CD4-positive, alpha-beta T cell treated with Interleukin-4 for 1 hour (primary cell): ENCODE measurements around the gene EXOC4.

ENCODE experiments used
- DNase-seq, 2 donors: peaks; one replicate each; pipeline ENCODE4 v3.0.0-alpha.2; 2020 to 2022

EXOC4 gene

DNA sequence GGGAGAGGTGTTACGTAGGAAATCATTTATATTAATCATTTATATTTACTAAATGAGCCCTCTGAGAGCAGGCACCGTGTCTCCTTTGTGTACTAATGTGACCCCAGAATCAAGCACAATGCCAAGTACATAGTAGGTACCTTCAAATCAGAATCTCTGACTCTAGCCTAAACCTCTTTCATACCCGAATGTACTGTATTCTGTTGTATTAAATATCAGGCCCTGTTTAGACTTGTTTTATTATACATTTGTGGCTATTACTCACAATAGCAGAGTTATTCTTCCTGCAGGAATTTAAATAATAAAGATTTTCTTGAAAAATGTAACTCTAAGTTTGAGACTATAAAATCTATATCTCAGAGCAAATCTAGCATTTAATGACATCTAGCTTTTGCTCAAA, 297.3 kb downstream of the EXOC4 start:
- no peak for DNase-seq

DNA sequence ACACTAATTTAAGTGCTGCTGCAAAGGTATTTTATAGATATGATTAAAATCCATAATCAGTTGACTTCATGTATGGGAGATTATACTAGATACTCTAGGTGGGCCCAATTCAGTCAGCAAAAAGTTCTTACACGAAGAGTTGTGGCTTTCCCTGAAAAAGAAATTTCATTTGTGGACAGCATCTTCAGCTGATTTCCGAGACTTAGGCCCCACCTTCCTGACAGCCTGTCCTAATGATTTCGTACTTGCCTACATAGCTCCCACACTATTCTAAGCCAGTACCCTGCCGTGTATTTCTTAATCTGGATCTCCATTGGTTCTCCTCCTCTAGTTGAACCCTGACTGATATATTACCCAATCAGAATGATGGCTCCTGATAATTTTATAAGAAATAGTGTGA, 297.9 kb downstream of the EXOC4 start:
- DNase-seq, result no peak

DNA sequence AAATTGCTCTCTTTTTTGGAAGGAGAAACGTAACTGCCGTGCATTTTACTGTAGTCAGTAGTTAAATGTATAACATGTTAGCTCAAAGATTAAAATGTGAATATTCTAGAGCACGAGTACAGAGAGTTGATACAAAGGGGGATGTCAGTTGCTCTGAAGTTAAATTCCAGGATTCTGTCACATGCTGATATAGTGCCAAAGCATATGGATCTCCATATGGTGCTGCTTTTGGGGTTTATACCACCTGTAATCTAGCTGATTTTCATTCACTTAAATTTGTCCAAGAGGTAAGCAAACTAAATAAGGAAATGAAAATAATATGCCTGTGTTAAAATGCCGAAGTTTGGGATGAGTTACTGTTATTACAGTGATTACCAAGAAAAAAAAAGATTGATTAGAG, 298.6 kb downstream of the EXOC4 start:
- no peak for DNase-seq

DNA sequence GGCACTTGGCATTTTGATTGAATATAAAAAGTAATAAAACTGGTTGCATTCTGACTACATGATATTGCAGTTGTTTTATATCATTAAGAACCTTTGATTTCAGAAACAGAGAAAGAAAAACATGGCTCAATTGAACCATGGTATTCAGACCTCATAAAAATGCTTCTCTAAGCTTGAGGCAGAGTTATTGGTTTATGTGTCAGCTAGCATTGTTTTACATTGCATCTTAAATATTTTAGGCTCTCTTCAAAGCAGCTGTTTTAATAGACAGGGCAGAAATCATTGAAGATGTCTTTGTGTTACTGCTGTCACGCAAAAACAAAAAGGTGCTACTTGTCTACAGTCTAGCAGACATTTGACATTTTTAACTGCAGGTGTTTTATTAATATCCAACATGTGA, 299.2 kb downstream of the EXOC4 start:
- no peak for DNase-seq

DNA sequence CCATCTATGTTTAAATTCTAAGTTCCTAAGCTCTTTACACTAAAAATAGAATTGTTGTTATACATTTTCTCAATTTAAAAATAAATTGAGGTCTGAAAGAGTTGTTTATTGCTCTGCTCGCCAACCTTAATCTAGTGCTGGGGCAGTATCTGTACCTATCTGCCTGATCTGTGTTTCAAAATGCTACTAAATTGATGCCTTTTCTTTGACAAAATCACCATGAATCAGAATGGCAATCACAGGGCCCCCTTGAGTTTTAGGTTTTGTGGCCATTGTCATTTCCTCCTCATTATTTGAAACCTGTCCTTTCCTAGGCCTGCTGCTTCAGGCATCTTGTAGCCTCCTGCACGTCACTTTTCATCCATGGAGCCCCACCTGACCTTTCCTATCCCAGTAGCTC, 301.5 kb downstream of the EXOC4 start:
- DNase-seq, result no peak

DNA sequence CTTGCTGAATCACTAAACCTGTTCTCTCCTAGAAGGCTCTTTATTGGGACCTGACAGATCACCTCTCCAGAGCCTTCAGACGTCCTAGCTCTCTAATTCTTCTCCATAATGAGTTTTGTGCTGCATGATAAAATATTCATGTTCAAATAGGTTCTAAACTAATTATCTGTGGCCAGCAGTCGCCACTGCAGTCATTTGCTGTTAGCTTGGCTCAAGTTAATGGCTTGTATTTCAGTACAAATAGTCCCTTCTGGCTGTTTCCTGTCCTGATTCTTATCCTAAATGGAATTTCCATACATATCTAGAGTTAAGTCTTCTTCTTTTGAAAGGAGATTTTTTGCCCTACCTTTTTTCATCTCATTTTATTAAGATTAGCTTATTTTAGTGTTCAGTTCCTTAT, 303.2 kb downstream of the EXOC4 start:
- no peak for DNase-seq

DNA sequence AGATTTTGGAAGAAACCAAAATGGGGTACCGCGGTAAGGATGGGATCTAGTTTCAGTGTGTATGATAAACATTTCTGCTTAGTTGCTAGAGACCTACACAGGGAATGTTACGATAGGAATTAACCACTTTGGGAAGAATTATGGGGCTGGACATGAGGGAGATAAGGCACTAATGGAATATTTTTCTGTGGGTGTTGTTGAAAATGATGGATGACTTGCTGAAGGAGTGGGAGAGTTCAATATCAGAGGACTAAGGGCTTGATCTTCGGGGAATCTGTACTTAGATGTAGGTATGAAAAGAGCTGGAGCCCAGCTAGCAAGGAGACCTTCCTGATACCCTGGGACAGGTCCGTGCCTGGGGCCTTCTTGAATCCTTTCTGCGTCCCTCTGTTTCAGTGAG, 303.7 kb downstream of the EXOC4 start:
- DNase-seq, result no peak

DNA sequence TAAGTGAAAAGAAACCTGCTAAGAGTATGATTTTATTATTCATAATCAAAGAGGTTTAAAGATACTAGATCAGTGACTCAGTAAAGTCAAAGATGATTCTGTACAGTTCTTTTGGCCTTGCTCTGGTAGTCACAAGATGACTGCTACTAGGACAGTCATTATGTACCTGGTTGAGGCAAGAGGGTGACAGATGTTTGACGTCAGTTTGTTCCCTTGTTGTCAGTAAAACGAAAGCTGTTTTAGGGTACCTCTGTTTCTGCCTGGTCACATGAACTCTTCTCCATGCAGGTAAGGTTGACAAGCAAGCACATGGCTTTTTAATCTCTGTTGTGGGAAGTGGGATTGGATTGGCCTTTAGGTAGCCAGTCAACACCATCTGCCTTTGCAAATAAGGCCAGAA, 308.0 kb downstream of the EXOC4 start:
- no peak for DNase-seq

DNA sequence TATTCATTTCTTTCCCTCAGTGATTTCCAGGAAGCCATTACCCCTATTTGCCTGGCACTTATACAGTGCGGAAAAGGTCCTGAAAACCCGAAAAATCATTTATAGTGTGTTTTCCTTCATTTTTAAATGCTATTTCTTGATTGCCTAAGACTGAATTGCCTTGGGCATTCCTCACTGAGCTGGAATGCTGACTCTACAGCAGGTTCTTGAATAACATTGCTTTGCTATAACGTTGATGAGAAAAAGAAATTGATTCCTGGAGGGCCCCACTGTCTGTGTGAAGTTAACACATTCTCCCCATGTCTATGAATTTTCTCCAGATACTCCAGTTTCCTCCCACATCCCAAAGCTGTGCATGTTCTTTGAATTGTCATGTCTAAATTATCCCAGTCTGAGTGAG, 308.5 kb downstream of the EXOC4 start:
- DNase-seq, result no peak

DNA sequence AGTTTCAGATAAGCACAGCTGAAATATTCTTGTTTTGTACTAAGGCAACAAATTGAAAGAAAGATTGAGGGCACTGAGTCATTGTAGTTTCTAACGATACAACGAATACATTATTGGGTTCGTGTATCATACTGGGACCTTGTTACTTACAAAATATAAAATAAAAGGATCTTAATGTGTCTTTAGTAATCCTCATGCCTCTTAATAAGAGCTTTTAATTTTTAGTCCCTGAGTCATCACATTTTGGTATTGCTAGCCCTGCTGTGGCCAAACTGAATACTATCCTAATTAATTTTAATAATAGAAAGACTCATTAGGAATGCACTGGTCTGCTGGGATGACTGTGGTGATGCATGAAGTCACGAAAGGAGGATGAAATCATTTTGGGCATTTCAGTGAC, 309.7 kb downstream of the EXOC4 start:
- DNase-seq, result no peak

DNA sequence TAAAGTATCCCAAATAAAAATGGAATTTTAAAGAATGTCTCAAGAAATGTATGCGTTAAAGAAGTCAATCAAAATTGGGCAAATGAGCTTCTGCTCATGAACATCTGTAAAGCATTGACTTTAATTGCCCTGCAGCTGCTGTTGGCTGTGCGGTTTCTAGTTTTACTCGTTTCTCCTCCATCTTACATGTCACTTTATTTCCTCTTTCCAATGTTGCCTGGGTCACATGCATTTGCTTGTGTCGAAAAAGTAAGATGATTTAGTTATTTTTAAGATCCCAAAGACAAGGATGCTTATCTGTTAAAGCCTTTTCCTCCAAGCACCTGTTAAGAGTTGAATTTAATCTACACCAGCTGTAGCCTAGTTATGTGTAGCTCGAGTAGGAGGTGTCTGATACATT, 310.4 kb downstream of the EXOC4 start:
- DNase-seq, result no peak

DNA sequence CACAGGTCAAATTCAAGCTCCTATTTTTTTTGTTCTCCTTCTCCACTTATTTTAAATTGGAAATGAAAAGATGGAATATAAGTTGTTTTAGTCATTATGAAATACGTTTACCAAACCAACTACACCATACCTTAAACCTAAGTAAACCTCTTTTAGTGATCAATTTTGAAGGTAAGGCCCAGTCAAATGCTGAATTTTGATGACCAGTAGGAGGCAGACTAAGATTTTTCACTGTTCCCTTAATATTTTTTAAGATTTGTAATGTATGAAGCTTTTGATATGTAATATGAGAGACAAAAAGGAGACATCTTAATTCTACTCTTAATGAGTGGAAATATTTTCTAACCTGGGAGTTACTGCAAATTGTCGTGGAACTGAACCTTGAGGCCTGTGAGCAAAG, 311.6 kb downstream of the EXOC4 start:
- no peak for DNase-seq

DNA sequence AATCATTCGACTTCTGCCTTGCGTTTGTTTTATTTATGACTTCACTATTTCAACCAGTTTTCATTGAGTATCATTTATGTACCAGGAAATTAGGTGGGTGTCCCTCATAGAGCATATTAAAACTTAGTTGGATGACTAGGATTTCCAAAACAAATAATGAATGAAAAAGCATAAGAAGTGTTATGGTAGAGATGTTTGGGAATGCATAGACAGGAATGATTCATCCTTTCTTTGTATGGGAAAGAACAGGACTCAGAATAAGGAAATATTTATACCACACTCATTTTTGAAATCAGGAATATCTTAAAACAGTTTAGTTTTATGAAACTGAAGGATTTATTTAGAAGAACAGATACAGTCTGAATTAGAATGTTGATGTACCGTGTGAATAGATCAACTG, 315.7 kb downstream of the EXOC4 start:
- no peak for DNase-seq

DNA sequence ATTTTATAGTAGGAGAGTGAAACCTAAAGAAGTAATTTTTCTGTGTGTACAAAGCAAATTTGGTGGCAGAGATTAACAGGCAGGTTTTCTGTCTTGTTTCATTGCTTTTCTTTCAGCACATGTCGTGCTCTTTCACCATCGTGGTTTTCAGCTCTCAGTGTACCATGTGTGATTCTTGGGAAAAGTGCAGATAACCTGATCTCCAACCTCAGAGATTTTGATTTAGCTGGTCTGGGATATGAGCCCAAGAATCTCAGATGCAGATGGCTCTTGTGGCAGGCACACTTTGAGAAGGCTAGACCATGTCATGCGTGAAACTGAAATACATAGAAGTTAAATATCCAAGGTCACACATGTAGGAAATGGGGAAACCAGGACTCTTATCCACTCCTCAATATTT, 317.4 kb downstream of the EXOC4 start:
- no peak for DNase-seq

DNA sequence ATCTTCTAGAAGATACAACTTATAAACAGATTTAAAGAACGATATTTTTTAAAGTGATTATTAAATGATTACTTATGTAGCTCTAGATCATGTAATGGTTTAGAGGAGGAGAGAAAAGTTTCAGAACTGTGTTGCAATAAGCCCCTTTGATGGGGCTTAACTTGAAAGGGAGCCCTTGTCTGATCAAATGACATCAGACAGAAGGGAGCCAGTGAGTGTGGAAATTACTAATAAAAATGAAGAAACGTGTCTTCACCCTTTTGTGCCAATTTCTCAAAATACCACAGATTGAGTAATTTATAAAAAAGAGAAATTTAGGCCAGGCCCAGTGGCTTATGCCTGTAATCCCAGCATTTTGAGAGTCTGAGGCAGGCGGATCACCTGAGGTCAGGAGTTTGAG, 318.2 kb downstream of the EXOC4 start:
- DNase-seq, result no peak

DNA sequence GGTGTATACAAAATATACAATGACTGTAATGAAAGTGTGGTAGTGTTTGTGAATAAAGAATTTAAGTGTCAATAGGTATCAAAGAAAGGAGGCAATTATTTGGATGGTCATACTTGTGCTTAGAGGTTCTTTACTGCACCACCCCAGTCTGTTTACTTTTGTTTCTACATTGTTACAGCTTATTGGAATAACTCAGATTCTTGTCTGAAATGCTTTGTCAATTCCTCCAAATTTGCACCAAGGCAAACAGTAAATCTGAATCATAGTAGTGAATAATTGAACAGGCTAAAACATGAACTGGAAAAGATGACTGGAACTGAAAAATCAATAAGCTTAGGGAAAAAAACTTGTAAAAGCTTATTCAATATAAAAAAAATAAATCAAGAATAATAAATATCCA, 319.2 kb downstream of the EXOC4 start:
- DNase-seq, result no peak

DNA sequence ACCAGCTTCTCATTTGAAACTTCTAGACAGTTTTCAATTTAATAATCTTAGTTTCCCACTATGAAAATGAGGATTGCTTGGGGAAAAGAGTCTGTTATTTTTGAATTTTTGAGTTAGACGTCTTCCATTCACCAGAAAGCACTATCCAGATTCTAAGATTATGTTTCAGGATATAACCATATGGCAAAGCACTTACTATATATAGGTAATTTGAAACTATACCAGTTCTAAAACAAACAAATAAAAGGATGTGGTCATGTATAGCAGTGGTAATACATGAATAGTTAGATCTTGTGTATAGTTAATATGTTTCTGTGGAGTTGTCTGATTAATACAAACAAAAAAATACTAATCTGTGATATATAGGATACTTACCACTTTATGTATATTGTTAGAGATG, 320.0 kb downstream of the EXOC4 start:
- no peak for DNase-seq

DNA sequence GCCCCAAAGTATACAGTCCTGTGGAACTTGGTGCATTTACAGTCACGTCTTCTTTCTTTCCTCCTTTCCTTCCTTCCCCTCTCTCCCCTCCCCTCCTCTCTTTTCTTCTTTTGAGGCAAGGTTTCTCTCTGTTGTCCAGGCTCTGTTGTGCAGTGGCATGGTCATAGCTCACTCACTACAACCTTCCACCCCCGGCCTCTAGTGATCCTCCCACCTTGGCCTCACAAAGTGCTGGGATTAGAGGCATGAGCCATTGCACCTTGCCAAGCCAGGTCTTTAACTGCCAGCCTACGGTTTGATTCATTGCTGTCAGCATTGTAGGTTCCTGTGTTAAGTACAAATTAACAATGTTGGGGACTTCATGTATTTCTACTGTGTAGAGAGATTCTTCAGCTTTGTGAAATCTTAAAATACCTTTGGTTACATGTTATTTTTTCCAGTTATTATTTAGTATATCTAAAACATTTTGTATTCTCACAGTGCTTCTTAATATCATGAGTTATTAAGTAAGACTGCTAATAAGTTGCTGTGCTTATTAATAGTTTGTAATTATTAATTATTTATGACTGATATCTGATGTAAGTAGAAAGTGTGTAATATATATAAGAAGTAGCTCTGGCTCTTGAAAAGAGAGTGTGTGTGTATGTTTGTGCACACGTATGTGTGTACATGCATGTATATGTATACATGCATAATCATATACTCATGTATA, 320.8 kb downstream of the EXOC4 start:
- no peak for DNase-seq

DNA sequence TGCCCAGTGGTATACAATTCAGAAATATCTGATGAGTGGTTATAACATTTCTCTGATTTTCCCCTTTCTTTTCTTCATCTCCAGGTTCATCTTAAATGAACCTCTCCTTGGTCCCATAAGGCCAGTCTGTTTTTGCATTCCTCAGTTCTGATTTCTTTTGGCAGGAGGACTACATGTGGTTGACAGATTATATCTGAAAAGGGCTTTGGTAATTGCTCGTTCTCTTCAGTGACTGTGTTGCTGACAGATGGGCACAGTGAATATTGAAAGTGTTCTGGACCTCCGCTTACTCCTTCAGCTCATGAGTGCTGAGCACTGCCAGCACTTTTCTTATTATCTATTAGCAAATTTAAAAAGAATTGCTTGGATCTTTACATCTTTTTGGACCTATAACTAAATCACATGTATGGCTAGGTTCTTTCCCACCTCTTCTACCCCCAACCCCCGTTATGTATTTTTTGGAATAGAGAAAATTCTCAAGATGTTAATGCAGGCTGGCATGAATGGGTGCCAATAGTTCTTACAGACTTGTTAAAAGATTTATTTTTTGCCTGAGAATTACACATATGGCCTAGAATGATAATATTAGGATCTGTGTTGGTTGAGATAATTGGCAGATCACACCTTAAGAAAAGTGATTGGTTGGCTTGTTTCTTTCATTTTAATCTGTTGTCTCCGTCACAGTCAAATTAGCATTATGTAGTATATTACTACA, 323.0 kb downstream of the EXOC4 start:
- no peak for DNase-seq

DNA sequence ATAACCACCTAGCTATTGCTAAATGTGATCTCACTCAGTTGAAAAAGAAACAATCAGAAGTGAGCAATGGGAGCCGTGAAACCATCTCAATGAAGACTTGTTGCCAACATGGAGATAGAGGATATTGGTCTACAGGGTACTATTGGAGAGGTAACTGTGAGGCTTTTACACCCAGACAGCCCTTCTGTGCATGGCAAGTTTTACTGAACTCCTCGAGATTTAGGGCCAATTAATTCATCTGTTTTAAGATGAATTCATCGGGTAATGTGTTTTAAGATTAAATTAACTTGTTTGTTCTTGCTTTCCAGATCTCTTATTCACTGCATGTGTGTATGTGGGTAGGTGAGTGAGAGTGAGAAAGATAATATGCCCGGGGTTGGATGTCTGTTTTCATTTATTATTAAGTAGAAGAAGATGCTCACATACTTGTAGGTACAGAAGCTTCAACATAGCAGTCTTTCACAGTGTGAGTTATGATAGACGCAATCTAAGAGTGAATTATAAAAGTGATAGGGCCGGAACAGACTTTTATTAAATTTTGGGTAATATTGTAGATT, 323.8 kb downstream of the EXOC4 start:
- DNase-seq, result no peak

DNA sequence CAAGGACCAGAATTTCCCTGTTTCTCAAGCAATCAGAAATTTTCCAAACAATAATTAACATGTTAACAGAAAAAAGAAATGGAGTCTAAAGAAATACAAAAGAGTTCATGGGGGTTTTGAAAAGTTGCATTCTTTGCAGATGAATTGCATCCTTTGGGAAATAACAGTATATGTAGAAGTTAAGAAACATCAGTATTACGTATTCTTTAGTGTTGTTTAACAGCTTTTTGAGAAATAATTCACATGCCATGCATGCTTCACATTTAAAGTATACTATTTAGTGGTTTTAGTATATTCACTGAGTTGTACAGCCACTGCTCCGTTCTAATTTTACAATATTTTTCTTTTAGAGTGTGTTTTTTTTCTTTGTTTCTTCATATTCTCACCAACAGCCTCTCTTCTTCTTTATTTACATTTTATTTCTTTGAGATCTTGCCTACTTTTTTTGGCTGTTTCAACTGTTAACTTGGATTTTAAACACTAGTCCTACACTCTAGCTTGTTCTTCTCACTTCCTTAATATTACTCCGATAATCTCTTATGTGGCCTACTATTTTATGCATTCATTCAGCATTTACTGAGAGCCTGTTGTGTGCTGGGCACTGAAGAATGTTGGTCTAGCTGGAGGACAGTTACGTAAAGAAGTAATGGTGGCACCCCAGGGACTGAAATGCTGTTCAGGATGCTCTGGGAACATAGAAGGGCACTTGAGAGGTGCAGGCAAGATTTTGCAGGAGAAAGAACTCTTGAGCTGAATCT, 330.1 kb downstream of the EXOC4 start:
- DNase-seq, result no peak

DNA sequence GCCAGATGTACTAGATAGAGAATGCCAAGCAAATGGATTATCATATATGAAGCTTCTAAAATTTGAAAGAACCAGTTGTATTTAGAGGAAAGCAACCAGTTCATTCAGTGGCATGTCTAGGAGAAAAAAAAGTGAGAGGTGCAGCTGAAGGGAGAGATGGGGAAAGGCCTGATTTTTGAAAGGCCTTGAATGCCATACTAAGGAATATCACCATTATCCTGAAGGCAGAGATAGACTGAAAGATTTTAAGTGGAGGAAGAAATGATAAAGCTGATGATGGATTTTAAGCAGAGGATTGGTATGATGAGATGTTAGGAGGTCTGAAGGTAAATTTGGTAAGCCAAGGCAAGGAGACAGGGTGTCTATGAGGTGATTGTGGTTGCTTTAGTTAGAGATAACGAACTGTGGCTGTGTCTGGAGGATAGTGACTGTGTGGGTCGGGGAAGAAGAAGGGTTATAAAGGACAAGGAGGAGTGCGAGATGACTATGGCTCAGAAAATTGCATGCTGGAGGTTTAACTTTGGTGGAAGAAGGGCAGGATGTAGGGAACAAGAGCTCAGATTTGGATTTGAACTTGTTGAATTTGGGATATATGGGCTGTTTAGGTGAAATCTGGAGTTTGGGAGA, 330.8 kb downstream of the EXOC4 start:
- no peak for DNase-seq

DNA sequence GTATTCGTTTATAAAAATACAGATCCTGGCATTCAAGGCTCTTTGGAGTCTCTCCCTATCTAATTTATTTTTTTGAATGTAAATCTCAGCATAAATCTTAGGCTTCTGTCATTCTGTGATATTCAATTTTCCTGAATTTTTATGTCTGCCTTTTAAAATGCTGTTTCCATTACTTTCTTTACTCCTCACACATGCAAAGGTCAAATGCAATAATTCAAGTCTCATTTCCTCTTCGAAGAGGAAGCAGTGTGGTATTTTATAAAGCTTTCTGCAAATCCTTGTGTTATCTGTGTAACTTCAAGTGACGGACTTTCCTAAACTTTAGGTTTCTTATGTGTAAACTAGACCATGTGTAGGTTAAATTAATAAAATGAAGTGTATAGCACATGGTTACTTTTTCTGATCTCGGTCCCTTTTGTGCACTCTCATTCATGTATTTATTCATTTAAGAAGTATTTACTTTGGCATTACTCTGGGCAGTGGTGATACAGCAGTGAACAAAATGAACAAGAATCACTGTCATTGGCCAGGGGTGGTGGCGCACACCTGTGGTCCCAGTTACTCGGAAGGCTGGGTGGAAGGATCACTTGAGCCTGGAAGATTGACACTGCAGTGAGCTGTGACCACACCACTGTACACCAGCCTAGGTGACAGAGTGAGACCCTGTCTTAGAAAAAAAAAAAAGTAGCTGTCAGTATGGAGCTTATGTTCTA, 332.2 kb downstream of the EXOC4 start:
- no peak for DNase-seq
